Nephron progenitor cell (in vitro differentiated cells): Measurements from ENCODE around the gene HSP90AB1.

Experiments
- DNase-seq: peaks from one replicate; pipeline ENCODE4 v3.0.0; 2021
- H3K27ac Mint-ChIP-seq: 2 replicates; pipeline ENCODE4 v1.8.0; 2021; ENCODE audit warnings: mild to moderate bottlenecking, moderate library complexity, mixed read lengths
- H3K27me3 Mint-ChIP-seq: 2 replicates; pipeline ENCODE4 v1.8.0; 2021; ENCODE audit warnings: mild to moderate bottlenecking, low read depth, mixed read lengths; ENCODE audit not compliant: poor library complexity
- H3K36me3 Mint-ChIP-seq: 2 replicates; pipeline ENCODE4 v1.8.0; 2021; ENCODE audit warnings: low read depth, mixed read lengths
- H3K4me1 Mint-ChIP-seq: 2 replicates; pipeline ENCODE4 v1.8.0; 2021; ENCODE audit warnings: mixed read lengths
- H3K4me3 Mint-ChIP-seq: 2 replicates; pipeline ENCODE4 v1.8.0; 2021; ENCODE audit warnings: mild to moderate bottlenecking, moderate library complexity, mixed read lengths
- H3K9me3 Mint-ChIP-seq: 2 replicates; pipeline ENCODE4 v1.8.0; 2021; ENCODE audit warnings: mild to moderate bottlenecking, moderate library complexity, mixed read lengths
- CTCF ChIP-seq: fragments of 200-600 bp; sonication (generic); IDR thresholded peaks from 2 replicates; pipeline ENCODE4 v1.5.0; 2021; ENCODE audit warnings: antibody characterized with exemption

Gene HSP90AB1

GRCh38 chr6:44258921-44259320 is 12.0 kb downstream of the HSP90AB1 start:
- peak overlapping the region; percentile 82 for H3K4me3 Mint-ChIP-seq
- H3K27me3 Mint-ChIP-seq: no peaks in the 10 kb centered on the region
- no peak overlapping the region for H3K27ac Mint-ChIP-seq
- H3K9me3 Mint-ChIP-seq: no peaks in the 10 kb centered on the region
- no peak for TF ChIP-seq CTCF
- DNase-seq: no peak
- H3K4me1 Mint-ChIP-seq: peaks cover 63% of the 10 kb centered on the region
- H3K36me3 Mint-ChIP-seq: peaks cover 12% of the 10 kb centered on the region

GRCh38 chr6:44260011-44260410 is 13.1 kb downstream of the HSP90AB1 start:
- Mint-ChIP-seq H3K4me3 (no peak overlapping the region), H3K27me3 (no peaks in the 10 kb centered on the region), H3K27ac (no peak overlapping the region), H3K36me3 (peaks cover 7% of the 10 kb centered on the region), H3K4me1 (peaks cover 63% of the 10 kb centered on the region), H3K9me3 (no peaks in the 10 kb centered on the region)
- no peak for TF ChIP-seq CTCF
- no peak for DNase-seq

- Mint-ChIP-seq H3K9me3 (no peaks in the 10 kb centered on the region), H3K27me3 (no peaks in the 10 kb centered on the region), H3K4me1 (peaks cover 60% of the 10 kb centered on the region), H3K27ac (no peak overlapping the region), H3K4me3 (no peak overlapping the region), H3K36me3 (peaks cover 7% of the 10 kb centered on the region)
- DNase-seq: no peak
- TF ChIP-seq CTCF: no peak
Measured at GRCh38 chr6:44260451-44261297, 13.8 kb downstream of the HSP90AB1 start.

- H3K36me3 Mint-ChIP-seq: peaks cover 7% of the 10 kb centered on the region
- H3K4me1 Mint-ChIP-seq: peaks cover 59% of the 10 kb centered on the region
- no peaks in the 10 kb centered on the region for H3K27me3 Mint-ChIP-seq
Measured at GRCh38 chr6:44261581-44261980, 14.7 kb downstream of the HSP90AB1 start.

GRCh38 chr6:44262467-44263353 is 15.8 kb downstream of the HSP90AB1 start:
- Mint-ChIP-seq H3K4me1 (peaks cover 63% of the 10 kb centered on the region), H3K27ac (no peak overlapping the region), H3K9me3 (no peaks in the 10 kb centered on the region), H3K36me3 (peaks cover 7% of the 10 kb centered on the region), H3K4me3 (peak overlapping the region; percentile 92), H3K27me3 (peaks cover 2% of the 10 kb centered on the region)
- no peak for TF ChIP-seq CTCF
- no peak for DNase-seq

More at GRCh38 chr6:44261581-44261980, 14.7 kb downstream of the HSP90AB1 start:
- Mint-ChIP-seq H3K9me3 (no peaks in the 10 kb centered on the region), H3K27ac (no peak overlapping the region), H3K4me3 (no peak overlapping the region)
- no peak for TF ChIP-seq CTCF
- DNase-seq: no peak
